GM12891 (cell line): ENCODE measurements around the gene SLC1A2.

Experiments used
- POLR2A ChIP-seq: IDR thresholded peaks from 2 replicates; pipeline ENCODE4 v1.6.1; 2011; ENCODE audit warnings: low read depth, low read length, control low read depth
- POLR2AphosphoS5 ChIP-seq: IDR thresholded peaks from 2 replicates; pipeline ENCODE4 v1.6.1; 2011; ENCODE audit warnings: low read depth, low read length, control low read depth
- TAF1 ChIP-seq: IDR thresholded peaks from 2 replicates; pipeline ENCODE4 v1.6.1; 2011; ENCODE audit warnings: low read depth, low read length, control low read depth

DNA sequence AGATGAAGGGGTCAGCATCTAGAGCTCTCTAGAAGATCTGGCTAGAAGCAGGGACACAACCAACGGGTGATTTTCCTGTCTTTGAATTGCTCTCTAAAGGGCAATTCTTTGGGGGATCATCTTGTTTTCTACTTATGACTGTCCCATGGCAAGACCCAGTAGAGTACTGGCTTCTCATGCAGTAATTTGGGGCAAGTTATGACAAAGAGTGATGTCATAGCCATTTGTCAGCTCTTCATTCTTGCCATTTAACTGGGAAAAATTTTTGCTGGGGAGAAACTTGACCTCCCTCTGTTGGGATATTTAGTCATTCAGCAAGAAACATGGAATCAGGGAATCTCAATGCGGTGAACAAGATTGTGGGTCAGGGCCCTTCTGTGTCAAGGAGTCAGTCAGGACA, 80.4 kb downstream of the SLC1A2 start:
- TF ChIP-seq POLR2A (no peak), POLR2AphosphoS5 (no peak), TAF1 (no peak)
